Lower lobe of right lung (tissue), 2 donors: ENCODE results near the gene EDNRB. TPM values are rescaled to one million over a fixed set of nuclear protein-coding genes. Genes with fewer than 3 reads are reported as not detected.
A peak's percentile ranks its signal among the peaks of the same experiment; 100 is the strongest.

ENCODE experiments used
- ATAC-seq, 2 donors: fragments of 200-7000 bp; cut with Tn5 transposase; one replicate each; pipeline ENCODE4 v1.9.1; 2020 to 2022; ENCODE audit warnings: mild to moderate bottlenecking in 2 of 2, moderate library complexity in 2 of 2
- DNase-seq: peaks from one replicate; pipeline ENCODE4 v3.0.0-alpha.2; 2020
- H3K27ac ChIP-seq: fragments of 200-600 bp; one replicate; pipeline ENCODE4 v1.8.0; 2022
- H3K27me3 ChIP-seq: fragments of 200-600 bp; one replicate; pipeline ENCODE4 v1.8.0; 2022; ENCODE audit warnings: low read depth
- H3K36me3 ChIP-seq: fragments of 200-600 bp; one replicate; pipeline ENCODE4 v1.8.0; 2022; ENCODE audit warnings: mild to moderate bottlenecking
- H3K4me1 ChIP-seq: fragments of 200-600 bp; one replicate; pipeline ENCODE4 v1.8.0; 2022
- H3K4me3 ChIP-seq: fragments of 200-600 bp; one replicate; pipeline ENCODE4 v1.8.0; 2022; ENCODE audit warnings: mild to moderate bottlenecking
- H3K9me3 ChIP-seq: fragments of 200-600 bp; one replicate; pipeline ENCODE4 v1.8.0; 2022
- intact Hi-C: fragments of 100-400 bp; cut with DNase I; formaldehyde crosslinking; loops from one replicate; pipeline ENCODE4 v1.11.0; 2022
- total RNA-seq: library from RNA; stranded (reverse); fragmentation: NEBNext Ultra II Directional; extraction: Animal tissue kit (Norgen Biotek cat#: 25700); gene quantifications from one replicate; pipeline ENCODE4 v1.2.1, GENCODE V29; 2021
- TF ChIP-seq, protein P1 (sequence below): fragments of 200-600 bp; IDR thresholded peaks from one replicate; pipeline ENCODE4 v1.8.0; 2022; ENCODE audit warnings: antibody characterized with exemption, mild to moderate bottlenecking
- donor health status: DM: no; HTN: yes; CAD: no; lungs with severe emphysema.

EDNRB gene
- total RNA-seq, 1 donor from 2014 or later: 60.7 TPM

DNA sequence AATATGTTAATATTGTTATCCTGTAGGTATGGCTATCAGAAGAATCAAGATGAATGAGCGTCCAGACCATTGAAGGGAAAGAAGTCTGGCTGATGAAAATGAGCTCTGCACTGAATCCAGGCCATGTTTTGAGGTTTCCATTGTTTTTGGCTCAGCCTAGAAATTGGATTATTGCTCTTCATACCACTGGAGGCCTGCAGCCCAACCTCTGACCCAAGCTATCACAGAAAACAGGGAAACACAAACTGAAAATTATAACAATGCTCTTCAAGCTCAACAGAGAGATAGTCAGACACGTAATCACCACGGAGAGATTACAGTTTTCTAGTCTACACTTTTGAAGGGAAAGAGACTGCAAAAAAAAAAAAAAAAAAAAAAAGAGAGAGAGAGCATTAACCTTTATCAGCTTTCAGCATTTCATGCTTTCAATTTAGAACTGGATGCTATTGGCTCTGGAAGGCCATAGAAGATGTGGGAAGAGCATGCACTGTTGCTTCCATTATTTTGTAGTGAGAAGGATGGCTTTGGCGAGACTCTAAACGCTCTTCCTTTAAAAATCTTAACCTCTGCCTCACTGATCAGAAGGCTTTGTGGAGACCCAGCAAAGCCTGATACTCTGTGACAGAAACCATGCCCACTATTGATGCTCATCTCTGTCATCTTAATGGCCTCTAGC, 10.8 kb downstream of the EDNRB start:
- intact Hi-C loops: no loop called here
- no peaks in the 10 kb centered on the region for H3K36me3 ChIP-seq
- ATAC-seq (no peak), DNase-seq (no peak)
- H3K9me3 ChIP-seq: peaks cover 6% of the 10 kb centered on the region
- no peak overlapping the region for H3K4me3 ChIP-seq
- no peak overlapping the region for H3K27ac ChIP-seq
- H3K27me3 ChIP-seq: no peaks in the 10 kb centered on the region
- TF ChIP-seq, protein P1, sequence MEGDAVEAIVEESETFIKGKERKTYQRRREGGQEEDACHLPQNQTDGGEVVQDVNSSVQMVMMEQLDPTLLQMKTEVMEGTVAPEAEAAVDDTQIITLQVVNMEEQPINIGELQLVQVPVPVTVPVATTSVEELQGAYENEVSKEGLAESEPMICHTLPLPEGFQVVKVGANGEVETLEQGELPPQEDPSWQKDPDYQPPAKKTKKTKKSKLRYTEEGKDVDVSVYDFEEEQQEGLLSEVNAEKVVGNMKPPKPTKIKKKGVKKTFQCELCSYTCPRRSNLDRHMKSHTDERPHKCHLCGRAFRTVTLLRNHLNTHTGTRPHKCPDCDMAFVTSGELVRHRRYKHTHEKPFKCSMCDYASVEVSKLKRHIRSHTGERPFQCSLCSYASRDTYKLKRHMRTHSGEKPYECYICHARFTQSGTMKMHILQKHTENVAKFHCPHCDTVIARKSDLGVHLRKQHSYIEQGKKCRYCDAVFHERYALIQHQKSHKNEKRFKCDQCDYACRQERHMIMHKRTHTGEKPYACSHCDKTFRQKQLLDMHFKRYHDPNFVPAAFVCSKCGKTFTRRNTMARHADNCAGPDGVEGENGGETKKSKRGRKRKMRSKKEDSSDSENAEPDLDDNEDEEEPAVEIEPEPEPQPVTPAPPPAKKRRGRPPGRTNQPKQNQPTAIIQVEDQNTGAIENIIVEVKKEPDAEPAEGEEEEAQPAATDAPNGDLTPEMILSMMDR: no peak
- peaks cover 9% of the 10 kb centered on the region for H3K4me1 ChIP-seq

DNA sequence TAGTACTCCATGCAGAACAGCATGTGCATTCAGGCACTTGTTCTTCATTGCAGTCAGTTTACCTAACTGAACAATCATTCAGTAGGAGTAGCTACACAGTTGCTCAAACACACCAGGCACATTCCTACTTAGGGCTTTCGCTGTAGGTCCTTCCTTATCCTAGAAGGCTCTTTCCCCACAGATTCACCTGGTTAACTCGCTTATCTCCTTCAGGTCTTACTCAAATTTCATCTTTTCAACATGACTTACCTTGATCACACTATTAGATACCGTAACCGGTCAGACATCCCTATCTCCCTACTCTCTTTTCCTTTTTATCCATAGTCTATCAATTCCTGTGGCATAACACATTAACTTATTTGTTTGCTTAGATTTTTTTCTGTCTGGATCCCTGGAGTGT, 14.6 kb downstream of the EDNRB start:
- no peak overlapping the region for H3K4me3 ChIP-seq
- TF ChIP-seq, protein P1: no peak

DNA sequence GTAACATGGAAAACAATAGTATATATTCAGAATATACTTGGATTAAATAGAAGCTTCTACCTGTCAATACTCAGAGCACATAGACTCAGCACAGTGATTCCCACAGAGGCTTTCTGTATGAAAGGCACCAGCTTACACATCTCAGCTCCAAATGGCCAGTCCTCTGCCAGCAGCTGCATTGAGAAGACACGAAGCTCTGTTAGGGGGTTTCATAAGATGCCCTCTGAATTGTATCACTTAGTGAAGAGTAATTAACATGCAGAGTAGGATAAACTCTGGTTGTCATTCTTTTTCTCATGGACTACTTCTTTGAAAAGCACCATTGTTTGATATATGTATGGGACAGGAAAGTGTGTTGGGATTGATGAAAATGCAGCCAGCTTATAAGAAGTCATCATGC, 15.2 kb downstream of the EDNRB start:
- H3K27ac ChIP-seq: no peak overlapping the region
- peaks cover 3% of the 10 kb centered on the region for H3K4me1 ChIP-seq
- DNase-seq (no peak), ATAC-seq (no peak)
- TF ChIP-seq, protein P1: no peak
- no peaks in the 10 kb centered on the region for H3K36me3 ChIP-seq
- no peaks in the 10 kb centered on the region for H3K27me3 ChIP-seq
- H3K4me3 ChIP-seq: no peak overlapping the region
- intact Hi-C loops: no loop called here
- H3K9me3 ChIP-seq: peaks cover 10% of the 10 kb centered on the region

More for the DNA sequence above, 14.6 kb downstream of the EDNRB start:
- H3K27me3 ChIP-seq: no peaks in the 10 kb centered on the region
- DNase-seq: no peak
- no peak overlapping the region for H3K27ac ChIP-seq
- intact Hi-C loops: no loop called here
- no peak for ATAC-seq
- H3K36me3 ChIP-seq: no peaks in the 10 kb centered on the region
- H3K4me1 ChIP-seq: no peaks in the 10 kb centered on the region
- peaks cover 10% of the 10 kb centered on the region for H3K9me3 ChIP-seq

DNA sequence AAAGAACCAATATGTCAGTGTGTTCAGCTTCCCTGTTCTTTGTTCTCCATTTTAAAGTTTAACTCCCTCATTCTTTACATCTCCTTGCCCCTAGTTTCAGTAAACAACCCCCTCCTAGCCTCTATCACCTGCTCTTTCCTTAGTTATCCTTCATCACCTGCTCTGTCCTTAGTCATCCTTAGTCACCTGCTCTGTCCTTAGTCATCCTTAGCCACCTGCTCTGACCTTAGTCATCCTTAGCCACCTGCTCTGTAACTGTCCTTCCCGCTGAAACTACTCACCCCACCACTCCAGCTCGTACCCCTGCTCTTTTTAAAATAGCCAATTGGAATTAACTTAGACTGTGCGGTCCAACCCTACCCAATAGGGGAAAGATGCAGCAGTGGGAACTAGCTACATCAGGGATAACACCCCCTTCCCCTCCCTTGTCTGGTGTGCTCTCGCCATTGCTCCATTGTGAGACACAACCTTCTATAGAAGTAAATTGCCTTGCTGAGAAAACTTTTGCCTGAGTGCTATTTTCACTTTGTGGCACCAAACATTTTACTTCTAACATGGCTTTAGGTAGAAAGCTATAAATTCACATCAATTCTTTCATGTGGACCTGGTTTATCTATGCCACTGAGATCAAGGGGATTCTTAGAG, 16.2 kb downstream of the EDNRB start:
- Histone ChIP-seq H3K4me3 (no peak overlapping the region), H3K27ac (no peak overlapping the region), H3K9me3 (peaks cover 10% of the 10 kb centered on the region), H3K27me3 (no peaks in the 10 kb centered on the region), H3K36me3 (no peaks in the 10 kb centered on the region), H3K4me1 (peaks cover 12% of the 10 kb centered on the region)
- intact Hi-C loops: no loop called here
- TF ChIP-seq, protein P1: no peak
- no peak for DNase-seq
- ATAC-seq: no peak

DNA sequence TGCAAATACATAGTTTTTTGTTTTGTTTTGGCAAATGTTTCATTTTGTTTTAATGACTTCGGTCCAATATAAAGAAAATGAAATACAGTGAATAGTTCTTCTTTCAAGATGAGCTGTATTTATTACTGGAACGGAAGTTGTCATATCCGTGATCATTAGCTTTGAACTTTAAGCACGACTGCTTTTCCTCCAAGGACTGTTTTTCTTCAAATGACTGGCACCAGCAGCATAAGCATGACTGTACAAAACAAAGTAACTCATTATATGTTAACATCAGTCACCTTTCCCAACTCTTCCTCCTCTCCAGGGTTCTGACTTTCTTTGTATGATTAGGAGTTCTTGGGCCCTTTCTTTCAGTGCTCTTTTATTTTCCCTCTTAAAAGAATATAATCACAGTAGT, 20.5 kb downstream of the EDNRB start:
- no peak for DNase-seq
- Histone ChIP-seq H3K27me3 (no peaks in the 10 kb centered on the region), H3K27ac (peak overlapping the region; percentile 53), H3K9me3 (peaks cover 7% of the 10 kb centered on the region), H3K36me3 (no peaks in the 10 kb centered on the region), H3K4me3 (no peak overlapping the region), H3K4me1 (peaks cover 12% of the 10 kb centered on the region)
- intact Hi-C loops: no loop called here
- TF ChIP-seq, protein P1: no peak
- ATAC-seq: peak in 1 of 2 donors; percentile 56
